HepG2 (cell line): ENCODE data around the gene POLR3GL. TPM values are rescaled to one million over a fixed set of nuclear protein-coding genes. Genes with fewer than 3 reads are reported as not detected.

Experiments used
- ATM ChIP-seq: fragments of 450-650 bp; IDR thresholded peaks from 2 replicates; pipeline ENCODE4 v1.7.1; 2017; ENCODE audit warnings: mild to moderate bottlenecking, borderline replicate concordance
- BRF2 ChIP-seq: sonication (generic); formaldehyde crosslinking; IDR thresholded peaks from 2 replicates; pipeline ENCODE4 v1.8.1; 2022; ENCODE audit warnings: mild to moderate bottlenecking, missing genetic modification reagents
- ESRRA ChIP-seq: sonication (generic); formaldehyde crosslinking; IDR thresholded peaks from 2 replicates; pipeline ENCODE4 v1.5.1; 2020; ENCODE audit warnings: mild to moderate bottlenecking, low read depth, missing genetic modification reagents
- FOXC1 ChIP-seq: sonication (generic); formaldehyde crosslinking; IDR thresholded peaks from 2 replicates; pipeline ENCODE4 v1.8.0; 2022; ENCODE audit warnings: mild to moderate bottlenecking, missing genetic modification reagents, borderline replicate concordance
- KDM3A ChIP-seq: IDR thresholded peaks from 2 replicates; pipeline ENCODE4 v1.6.1; 2018; ENCODE audit warnings: low read depth, missing compliant biosample characterization
- LBX2 ChIP-seq: sonication (generic); formaldehyde crosslinking; IDR thresholded peaks from 2 replicates; pipeline ENCODE4 v1.5.0; 2020; ENCODE audit warnings: missing genetic modification reagents, mild to moderate bottlenecking, borderline replicate concordance
- MEIS1 ChIP-seq: sonication (generic); formaldehyde crosslinking; IDR thresholded peaks from 2 replicates; pipeline ENCODE4 v1.9.0; 2021; ENCODE audit warnings: mild to moderate bottlenecking, missing genetic modification reagents, moderate library complexity, borderline replicate concordance
- MXI1 ChIP-seq: IDR thresholded peaks from 3 replicates; pipeline ENCODE4 v1.6.1; 2012; ENCODE audit warnings: low read depth, low read length, inconsistent platforms, borderline replicate concordance
- POGZ ChIP-seq: sonication (generic); formaldehyde crosslinking; IDR thresholded peaks from 2 replicates; pipeline ENCODE4 v1.4.0; 2020; ENCODE audit warnings: mild to moderate bottlenecking, missing genetic modification reagents
- REPIN1 ChIP-seq: sonication (generic); formaldehyde crosslinking; IDR thresholded peaks from 2 replicates; pipeline ENCODE4 v1.8.0; 2022; ENCODE audit warnings: missing genetic modification reagents, low read depth, mild to moderate bottlenecking, borderline replicate concordance
- SRY ChIP-seq: sonication (generic); formaldehyde crosslinking; IDR thresholded peaks from 2 replicates; pipeline ENCODE4 v1.8.0; 2022; ENCODE audit warnings: mild to moderate bottlenecking, missing genetic modification reagents
- ZGPAT ChIP-seq: IDR thresholded peaks from 2 replicates; pipeline ENCODE4 v1.6.1; 2016; ENCODE audit warnings: mild to moderate bottlenecking
- ZNF318 ChIP-seq: sonication (generic); formaldehyde crosslinking; IDR thresholded peaks from 2 replicates; pipeline ENCODE4 v1.4.0; 2020; ENCODE audit warnings: mild to moderate bottlenecking, missing genetic modification reagents
- ZNF431 ChIP-seq: sonication (generic); formaldehyde crosslinking; IDR thresholded peaks from 2 replicates; pipeline ENCODE4 v1.9.0; 2022; ENCODE audit warnings: missing genetic modification reagents, low read depth, mild to moderate bottlenecking, borderline replicate concordance
- ZNF468 ChIP-seq: sonication (generic); formaldehyde crosslinking; IDR thresholded peaks from 2 replicates; pipeline ENCODE4 v1.8.0; 2022; ENCODE audit warnings: mild to moderate bottlenecking, moderate library complexity, missing genetic modification reagents
- ZNF567 ChIP-seq: sonication (generic); formaldehyde crosslinking; IDR thresholded peaks from 2 replicates; pipeline ENCODE4 v1.8.1; 2023; ENCODE audit warnings: mild to moderate bottlenecking, missing genetic modification reagents, borderline replicate concordance
- ZNF746 ChIP-seq: sonication (generic); formaldehyde crosslinking; IDR thresholded peaks from 2 replicates; pipeline ENCODE4 v1.8.0; 2022; ENCODE audit warnings: mild to moderate bottlenecking, missing genetic modification reagents
- ZNF780A ChIP-seq: sonication (generic); formaldehyde crosslinking; IDR thresholded peaks from 2 replicates; pipeline ENCODE4 v1.8.0; 2022; ENCODE audit warnings: mild to moderate bottlenecking, missing genetic modification reagents, moderate library complexity
- polyA plus RNA-seq, 8 experiments: library from polyadenylated mRNA; depleted of rRNA in 3 of 8; stranded (reverse) in 7 of 8; unstranded in 1 of 8; fragments of >200 nt; fragmentation: Illumina TruSeq in 4 of 8; extraction: Trizol in 4 of 8; gene quantifications; 2 replicates each; pipeline versions ENCODE4 v1.2.1 to v1.2.3, GENCODE V29; 2011 to 2016; ENCODE audit warnings: low read depth in 4 of 8, missing spikeins in 1 of 8, mixed read lengths in 1 of 8; ENCODE audit not compliant: insufficient read depth in 1 of 8
- total RNA-seq, 5 experiments: library from RNA; depleted of rRNA; stranded (reverse); fragments of >200 nt; fragmentation: Illumina TruSeq; extraction: Trizol; gene quantifications; 2 replicates each; pipeline ENCODE4 v1.2.3, GENCODE V29; 2016; ENCODE audit warnings: low read depth in 1 of 5

The POLR3GL gene
- total and polyA plus RNA-seq, 2 of the 13 experiments (the other 11 are each of a cell fraction or from before 2014, with no cell fraction given), result 11.5 to 12.4 TPM

GRCh38 chr1:145996433-145997015 lies 32.0 kb downstream of the POLR3GL start, which contains the start of gene TXNIP (continued):
- TF ChIP-seq ZNF567 (CRISPR knock-in tag) (no peak), ZNF746 (CRISPR knock-in tag) (peak; percentile 94), KDM3A (CRISPR knock-in tag) (peak; percentile 96; the same call in 1 of the 2 replicates), LBX2 (CRISPR knock-in tag) (peak; percentile 74; the same call in 1 of the 2 replicates), POGZ (CRISPR knock-in tag) (peak; percentile 94), ZNF780A (0 out of 2 replicates have a peak, but pooled peaks have one; percentile 48), ATM (peak; percentile 97; the same call in 1 of the 2 replicates), ZNF431 (CRISPR knock-in tag) (peak; percentile 80; the same call in 1 of the 2 replicates), MEIS1 (peak; percentile 57; the same call in 1 of the 2 replicates), FOXC1 (peak; percentile 69), ZNF318 (CRISPR knock-in tag) (peak; percentile 79; the same call in 1 of the 2 replicates), MXI1 (peak; percentile 87; the same call in 2 of the 3 replicates), REPIN1 (CRISPR knock-in tag) (peak; percentile 88), SRY (CRISPR knock-in tag) (no peak), ZNF468 (CRISPR knock-in tag) (no peak), ESRRA (CRISPR knock-in tag) (0 out of 2 replicates have a peak, but pooled peaks have one; percentile 29), BRF2 (peak; percentile 52; the same call in 1 of the 2 replicates), ZGPAT (CRISPR knock-in tag) (peak; percentile 97)
